ENCODE measurements around the gene THSD4. TPM values are rescaled to one million over a fixed set of nuclear protein-coding genes. Genes with fewer than 3 reads are reported as not detected.

THSD4 gene
- total and polyA plus RNA-seq, 2 of the 8 experiments (the other 6 are each of a cell fraction or from before 2014, with no cell fraction given): 2.5 to 6.2 TPM

DNA sequence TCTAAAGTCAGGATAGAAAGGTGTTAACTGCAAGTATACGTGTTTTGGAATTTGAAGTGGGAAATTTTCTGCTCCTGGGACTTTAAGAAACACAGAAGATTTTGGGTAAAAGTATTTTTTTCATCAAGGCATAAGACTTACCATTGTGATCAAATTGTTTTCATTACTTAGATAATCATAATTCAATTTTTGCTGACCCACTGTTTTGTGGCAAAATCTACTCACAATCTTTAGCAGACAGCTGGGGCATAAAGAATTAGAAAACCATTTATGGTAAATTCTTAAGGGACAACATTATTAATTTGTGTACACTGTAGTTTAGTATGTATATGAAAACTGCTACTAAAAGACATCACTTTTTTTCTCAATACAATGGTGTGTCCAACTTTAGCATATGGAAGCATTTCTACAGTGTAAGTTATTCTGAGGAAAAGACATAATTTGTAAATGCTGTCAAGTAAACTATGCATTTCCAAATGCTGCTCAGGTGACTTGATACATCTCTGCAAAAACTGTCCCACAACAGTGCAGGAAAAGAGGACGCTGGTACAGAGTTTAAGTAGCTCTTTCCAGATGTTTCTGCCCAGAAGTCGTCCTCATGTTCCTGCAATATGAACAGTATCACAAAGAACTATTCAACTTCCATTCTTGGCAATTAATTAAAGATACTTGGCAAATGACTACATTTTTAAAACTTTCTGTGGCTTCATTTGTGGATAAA is 52.3 kb downstream of the THSD4 start:
- Histone ChIP-seq H3K4me2 (ENCODE audit: insufficient read depth in 1 of 2, low read depth in 2 of 2, low read length in 2 of 2) (no peak overlapping the region), H3K4me3 (ENCODE audit: extremely low read depth in 1 of 4, insufficient read depth in 2 of 4, low read depth in 3 of 4, low read length in 4 of 4) (no peak overlapping the region), H3K23ac (ENCODE audit: insufficient read length) (no peak overlapping the region), H4K20me1 (replicated peaks in 1 of 2; ENCODE audit: control insufficient read depth in 1 of 2, insufficient read depth in 2 of 2, low read length in 2 of 2) (no peaks in the 10 kb centered on the region), H3K27me3 (replicated peaks in 1 of 4; ENCODE audit: control insufficient read depth in 3 of 4, extremely low read depth in 1 of 4, insufficient read depth in 3 of 4, low read length in 3 of 4) (no peaks in the 10 kb centered on the region), H3K23me2 (ENCODE audit: low read depth, low read length) (no peaks in the 10 kb centered on the region), H3K4ac (replicated peaks; ENCODE audit: insufficient read length, low read depth, low read length) (no peak overlapping the region), H2BK20ac (ENCODE audit: low read length) (no peak overlapping the region), H4K91ac (replicated peaks; ENCODE audit: insufficient read length, low read length) (no peak overlapping the region), H2BK120ac (replicated peaks; ENCODE audit: low read depth, low read length) (no peak overlapping the region), H2AK5ac (ENCODE audit: low read depth, low read length) (no peak overlapping the region), H2BK15ac (ENCODE audit: low read length) (no peak overlapping the region), H3K27ac (ENCODE audit: low read depth, low read length) (no peak overlapping the region), H3K79me1 (ENCODE audit: low read depth, low read length) (no peaks in the 10 kb centered on the region), H3K4me1 (replicated peaks in 1 of 4; ENCODE audit: control insufficient read depth in 3 of 4, insufficient read depth in 4 of 4, low read length in 3 of 4) (no peaks in the 10 kb centered on the region), H3K56ac (replicated peaks; ENCODE audit: insufficient read length, low read depth, low read length) (no peak overlapping the region), H4K8ac (ENCODE audit: extremely low read depth, insufficient read depth, low read length) (no peak overlapping the region), H3K14ac (ENCODE audit: insufficient read length) (no peak overlapping the region), H2BK5ac (ENCODE audit: low read depth, low read length) (no peak overlapping the region), H2BK12ac (ENCODE audit: low read depth, low read length) (no peak overlapping the region), H3K9me3 (ENCODE audit: insufficient read depth in 2 of 2, low read depth in 1 of 2, low read length in 1 of 2) (no peaks in the 10 kb centered on the region), H3K9ac (replicated peaks in 1 of 4; ENCODE audit: extremely low read depth in 1 of 4, low read depth in 3 of 4, low read length in 3 of 4) (no peak overlapping the region), H3K18ac (ENCODE audit: extremely low read depth, low read length) (no peak overlapping the region), H3K79me2 (ENCODE audit: control insufficient read depth in 1 of 2, insufficient read depth in 2 of 2, low read length in 2 of 2) (no peaks in the 10 kb centered on the region), H2AFZ (ENCODE audit: low read length) (no peak overlapping the region), H4K5ac (ENCODE audit: insufficient read length, low read depth, low read length) (no peak overlapping the region), H3K36me3 (ENCODE audit: control insufficient read depth in 2 of 4, insufficient read depth in 4 of 4, low read length in 3 of 4) (no peaks in the 10 kb centered on the region)
- ChIA-PET CTCF (ENCODE audit: partially characterized antibody) (interaction anchor here (0.8 kb wide), 1 partner anchor 14 kb away, joined by 3 read pairs; no protein-coding TSS in a partner anchor), POLR2A (ENCODE audit: partially characterized antibody) (no interaction called here)
- DNase-seq (ENCODE audit: low read depth in 1 of 2, low spot score in 2 of 2) (no peak), FAIRE-seq (no peak)
- no peak for TF ChIP-seq CREB1 (IDR thresholded peaks at IDR 0.05)
- WGBS, 2 experiments (ENCODE audit: extremely low coverage in 1 of 2, insufficient coverage in 1 of 2, insufficient read length in 1 of 2, insufficient replicate concordance in 2 of 2, low coverage in 1 of 2, low lambda C conversion rate in 2 of 2, missing lambda C conversion rate in 1 of 2): 96% methylated on average over 3 of the region's 3 CpGs; no CpG with 5 or more reads in 1 of the 2 experiments

Data from H1 (cell line).